ENCODE results near the gene C2orf49. TPM values are rescaled to one million over a fixed set of nuclear protein-coding genes. Genes with fewer than 3 reads are reported as not detected.

C2orf49 gene
- total RNA-seq = 12.2 TPM

- peak within 1 kb of the TSS; percentile 69 to 73 for H3K4me3 ChIP-seq
- intact Hi-C loops (cut with DNase I) = loop anchor here (2.0 to 5.0 kb wide), 3 partner anchors 61 to 855 kb away; partner anchors contain the start of genes FHL2, MRPS9 and UXS1
- H3K9me3 ChIP-seq = no peaks in the 10 kb centered on the region
- peaks cover 0 to 27% of the 10 kb centered on the region in 2 donors for H3K36me3 ChIP-seq
- H3K27me3 ChIP-seq = no peaks in the 10 kb centered on the region
- H3K4me1 ChIP-seq = peaks cover 0 to 13% of the 10 kb centered on the region in 2 donors
- TF ChIP-seq CTCF (IDR thresholded peaks at IDR 0.05) = no peak
- H3K27ac ChIP-seq = peak within 1 kb of the TSS; percentile 94 to 96
- peak in 1 of 2 donors; percentile 91 for DNase-seq (ENCODE audit: low spot score in 2 of 2)
Observed at GRCh38 chr2:105337122-105338019, at the start of gene C2orf49. Gene C2orf49 (plus strand): TSS chr2:105337540. CDS start chr2:105337588, 48 bp downstream.

DNA sequence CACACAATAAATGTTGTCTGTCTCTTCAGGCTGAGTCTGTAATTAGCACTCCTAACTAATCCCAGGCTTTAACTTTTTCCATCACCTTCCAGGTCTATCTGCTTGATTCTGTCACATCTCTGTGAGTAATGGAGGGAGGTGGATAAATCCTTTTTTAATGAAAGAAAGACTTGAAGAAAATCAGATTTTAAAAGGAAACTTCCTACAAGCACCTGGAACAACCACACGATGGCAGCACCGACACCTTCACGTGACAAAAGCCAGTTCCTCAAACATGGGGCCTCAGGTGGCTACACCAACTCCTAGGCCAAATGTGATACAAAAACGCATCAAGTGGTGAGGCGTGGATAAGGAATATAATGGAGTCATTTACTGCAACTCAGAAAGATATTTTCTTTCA lies 49.6 kb upstream of the C2orf49 start:
- H3K36me3 ChIP-seq = peaks cover 44 to 60% of the 10 kb centered on the region in 2 donors
- no peak overlapping the region for H3K4me3 ChIP-seq
- H3K4me1 ChIP-seq = no peaks in the 10 kb centered on the region
- peak in 2 of 3 experiments; percentile 11 to 30 for TF ChIP-seq CTCF (IDR thresholded peaks at IDR 0.05)
- no peak overlapping the region for H3K27ac ChIP-seq
- no peaks in the 10 kb centered on the region for H3K27me3 ChIP-seq
- no peaks in the 10 kb centered on the region for H3K9me3 ChIP-seq
- intact Hi-C loops (cut with DNase I) = no loop called here
- DNase-seq (ENCODE audit: low spot score in 2 of 2) = no peak

DNA sequence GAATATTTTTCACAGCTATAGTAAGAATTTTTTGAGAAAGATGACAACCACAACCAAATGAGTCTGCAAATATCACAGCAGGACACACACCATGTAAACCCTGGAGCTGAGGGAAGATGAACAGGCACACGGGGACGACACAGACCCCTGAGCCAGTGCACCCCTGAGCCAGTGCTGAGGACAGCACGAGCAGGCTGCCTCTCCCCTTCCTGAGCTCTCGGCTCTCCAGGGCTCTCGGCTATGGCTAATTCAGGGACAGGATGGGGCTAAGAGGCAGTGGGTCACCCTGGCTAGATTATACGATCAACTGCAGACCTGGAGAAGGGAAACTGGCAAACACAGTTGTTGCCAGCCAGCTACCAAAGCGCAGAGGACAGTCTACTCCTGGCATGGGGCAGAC lies 49.2 kb upstream of the C2orf49 start:
- Histone ChIP-seq H3K27me3 (no peaks in the 10 kb centered on the region), H3K36me3 (peaks cover 44 to 60% of the 10 kb centered on the region in 2 donors), H3K4me3 (no peak overlapping the region), H3K27ac (no peak overlapping the region), H3K9me3 (no peaks in the 10 kb centered on the region), H3K4me1 (no peaks in the 10 kb centered on the region)
- no peak for DNase-seq (ENCODE audit: low spot score in 2 of 2)
- intact Hi-C loops (cut with DNase I) = no loop called here
- no peak for TF ChIP-seq CTCF (IDR thresholded peaks at IDR 0.05)

DNA sequence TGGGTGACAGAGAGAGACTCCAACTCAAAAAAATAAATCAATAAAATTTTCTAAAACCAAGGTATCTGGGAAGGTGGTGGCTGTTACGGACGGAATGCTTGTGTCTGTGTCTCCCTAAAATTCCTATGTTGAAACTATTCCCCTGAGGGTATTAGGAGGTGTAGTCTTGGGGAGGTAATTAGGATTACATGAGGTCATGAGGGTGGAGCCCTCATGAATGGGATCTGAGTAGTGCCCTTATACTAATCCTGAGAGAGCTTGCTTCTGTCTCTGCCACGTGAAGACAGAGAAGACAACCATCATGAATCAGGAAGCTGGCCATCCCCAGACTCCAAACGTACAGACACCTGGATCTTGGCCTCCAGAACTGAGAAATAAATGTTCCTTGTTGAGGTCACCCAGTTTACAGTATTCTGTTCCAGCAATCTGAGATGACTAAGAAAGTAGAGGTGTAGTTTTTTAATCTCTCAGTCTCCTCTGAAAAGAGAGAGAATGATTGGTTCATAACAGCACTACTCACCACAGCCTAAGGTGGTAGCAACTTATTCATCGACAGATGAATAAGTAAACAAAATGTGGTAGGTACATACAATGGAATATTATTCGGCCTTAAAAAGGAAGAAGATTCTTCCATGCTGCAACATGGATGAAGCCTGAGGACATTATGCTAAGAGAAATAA lies 46.2 kb upstream of the C2orf49 start:
- Histone ChIP-seq H3K9me3 (no peaks in the 10 kb centered on the region), H3K4me3 (no peak overlapping the region), H3K27ac (no peak overlapping the region), H3K27me3 (no peaks in the 10 kb centered on the region), H3K4me1 (no peaks in the 10 kb centered on the region), H3K36me3 (peaks cover 43 to 58% of the 10 kb centered on the region in 2 donors)
- no peak for TF ChIP-seq CTCF (IDR thresholded peaks at IDR 0.05)
- DNase-seq (ENCODE audit: low spot score in 2 of 2) = no peak
- intact Hi-C loops (cut with DNase I) = no loop called here

GRCh38 chr2:105291981-105292380 lies 45.4 kb upstream of the C2orf49 start:
- Histone ChIP-seq H3K27ac (no peak overlapping the region), H3K4me1 (no peaks in the 10 kb centered on the region), H3K9me3 (no peaks in the 10 kb centered on the region), H3K27me3 (no peaks in the 10 kb centered on the region), H3K4me3 (no peak overlapping the region), H3K36me3 (peaks cover 42 to 53% of the 10 kb centered on the region in 2 donors)
- DNase-seq (ENCODE audit: low spot score in 2 of 2) = no peak
- no peak for TF ChIP-seq CTCF (IDR thresholded peaks at IDR 0.05)
- intact Hi-C loops (cut with DNase I) = no loop called here

Data from ascending aorta (tissue), 2 donors.